H9 (cell line): ENCODE results near the gene ACCSL. TPM values are rescaled to one million over a fixed set of nuclear protein-coding genes. Genes with fewer than 3 reads are reported as not detected.

Experiments used
- DNase-seq: peaks from one replicate; pipeline ENCODE4 v3.0.0-alpha.2; 2017
- H2AFZ ChIP-seq: one replicate; pipeline ENCODE4 v1.6.1; 2013; ENCODE audit warnings: mild to moderate bottlenecking, low read length, control low read depth, moderate library complexity
- H2AK5ac ChIP-seq: 2 replicates; pipeline ENCODE4 v1.6.1; 2013; ENCODE audit warnings: low read length, control low read depth, mixed read lengths; ENCODE audit not compliant: insufficient read length
- H2BK120ac ChIP-seq: one replicate; pipeline ENCODE4 v1.6.1; 2013; ENCODE audit warnings: low read depth, mild to moderate bottlenecking, low read length, control low read depth, inconsistent platforms; ENCODE audit not compliant: poor library complexity, severe bottlenecking
- H2BK12ac ChIP-seq: 2 replicates; pipeline ENCODE4 v1.6.1; 2013; ENCODE audit warnings: low read length, control low read depth, mixed read lengths, low read depth; ENCODE audit not compliant: insufficient read length
- H2BK15ac ChIP-seq: 2 replicates; pipeline ENCODE4 v1.6.1; 2013; ENCODE audit warnings: low read depth, low read length, control low read depth
- H2BK20ac ChIP-seq: one replicate; pipeline ENCODE4 v1.6.1; 2013; ENCODE audit warnings: low read depth, mild to moderate bottlenecking, low read length, control low read depth, inconsistent platforms; ENCODE audit not compliant: poor library complexity, severe bottlenecking
- H2BK5ac ChIP-seq: 2 replicates; pipeline ENCODE4 v1.6.1; 2013; ENCODE audit warnings: low read length, control low read depth, mixed read lengths; ENCODE audit not compliant: insufficient read length
- H3K14ac ChIP-seq: 2 replicates; pipeline ENCODE4 v1.6.1; 2013; ENCODE audit warnings: low read length, control low read depth; ENCODE audit not compliant: insufficient read depth
- H3K18ac ChIP-seq: 2 replicates; pipeline ENCODE4 v1.6.1; 2013; ENCODE audit warnings: low read depth, mild to moderate bottlenecking, mixed read lengths, low read length, control low read depth; ENCODE audit not compliant: insufficient read length
- H3K23ac ChIP-seq: 2 replicates; pipeline ENCODE4 v1.6.1; 2013; ENCODE audit warnings: low read length, control low read depth, mixed read lengths, low read depth; ENCODE audit not compliant: insufficient read length
- H3K23me2 ChIP-seq: 2 replicates; pipeline ENCODE4 v1.6.1; 2013; ENCODE audit warnings: low read depth, mild to moderate bottlenecking, mixed read lengths, low read length, control low read depth; ENCODE audit not compliant: insufficient read length, poor library complexity, severe bottlenecking
- H3K27ac ChIP-seq: 2 replicates; pipeline ENCODE4 v1.5.1; 2013; ENCODE audit warnings: low read length, control low read depth, mixed read lengths, low read depth; ENCODE audit not compliant: insufficient read length
- H3K27me3 ChIP-seq: 2 replicates; pipeline ENCODE4 v1.6.1; 2013; ENCODE audit warnings: low read length, control low read depth, inconsistent platforms; ENCODE audit not compliant: insufficient read depth
- H3K4ac ChIP-seq: 2 replicates; pipeline ENCODE4 v1.6.1; 2013; ENCODE audit warnings: low read depth, mild to moderate bottlenecking, control low read depth, inconsistent platforms, low read length, moderate library complexity
- H3K4me1 ChIP-seq: 2 replicates; pipeline ENCODE4 v1.6.1; 2013; ENCODE audit warnings: low read length, control low read depth, inconsistent platforms; ENCODE audit not compliant: insufficient read depth
- H3K4me2 ChIP-seq: 2 replicates; pipeline ENCODE4 v1.6.1; 2013; ENCODE audit warnings: low read length, control low read depth, mixed read lengths; ENCODE audit not compliant: insufficient read length, insufficient read depth
- H3K56ac ChIP-seq: 2 replicates; pipeline ENCODE4 v1.6.1; 2013; ENCODE audit warnings: low read depth, mild to moderate bottlenecking, mixed read lengths, low read length, control low read depth; ENCODE audit not compliant: insufficient read length
- H3K79me1 ChIP-seq: 2 replicates; pipeline ENCODE4 v1.6.1; 2013; ENCODE audit warnings: low read depth, mild to moderate bottlenecking, moderate library complexity, low read length, control low read depth, inconsistent platforms; ENCODE audit not compliant: insufficient read depth, poor library complexity, severe bottlenecking
- H3K79me2 ChIP-seq: 2 replicates; pipeline ENCODE4 v1.6.1; 2013; ENCODE audit warnings: low read length, control low read depth, inconsistent platforms; ENCODE audit not compliant: insufficient read depth
- H3K9ac ChIP-seq: 2 replicates; pipeline ENCODE4 v1.6.1; 2013; ENCODE audit warnings: low read length, control low read depth, mixed read lengths; ENCODE audit not compliant: insufficient read length; ENCODE audit errors: extremely low read depth
- H3K9me3 ChIP-seq: one replicate; pipeline ENCODE4 v1.6.1; 2013; ENCODE audit warnings: low read depth, low read length, inconsistent platforms; ENCODE audit not compliant: control insufficient read depth
- H3T11ph ChIP-seq: one replicate; pipeline ENCODE4 v1.6.1; 2013; ENCODE audit warnings: mild to moderate bottlenecking, low read length, control low read depth, inconsistent platforms
- H4K20me1 ChIP-seq: one replicate; pipeline ENCODE4 v1.6.1; 2013; ENCODE audit not compliant: control insufficient read depth, insufficient read length, insufficient read depth
- H4K5ac ChIP-seq: 2 replicates; pipeline ENCODE4 v1.6.1; 2013; ENCODE audit warnings: low read depth, mild to moderate bottlenecking, mixed read lengths, low read length, control low read depth; ENCODE audit not compliant: insufficient read length
- H4K8ac ChIP-seq: replicated peaks from 2 replicates; pipeline ENCODE4 v1.6.1; 2013; ENCODE audit warnings: low read length, control low read depth, mixed read lengths, low read depth; ENCODE audit not compliant: insufficient read length
- H4K91ac ChIP-seq: 2 replicates; pipeline ENCODE4 v1.6.1; 2013; ENCODE audit warnings: low read depth, mild to moderate bottlenecking, moderate library complexity, mixed read lengths, low read length, control low read depth; ENCODE audit not compliant: insufficient read length
- H3K27ac Mint-ChIP-seq, 3 experiments: 2 replicates in 2 of 3; 3 replicates in 1 of 3; pipeline ENCODE4 v1.8.0; 2020 to 2021; ENCODE audit warnings: mixed read lengths in 3 of 3, mild to moderate bottlenecking in 1 of 3, moderate library complexity in 1 of 3
- H3K27me3 Mint-ChIP-seq: 2 replicates; pipeline ENCODE4 v1.8.0; 2021; ENCODE audit warnings: low read depth, mild to moderate bottlenecking, moderate library complexity, mixed read lengths
- H3K36me3 Mint-ChIP-seq, 3 experiments: 2 replicates in 2 of 3; 3 replicates in 1 of 3; pipeline ENCODE4 v1.8.0; 2020 to 2021; ENCODE audit warnings: low read depth in 3 of 3, mixed read lengths in 3 of 3; ENCODE audit not compliant: insufficient read depth in 1 of 3
- H3K4me1 Mint-ChIP-seq, 2 experiments: 2 replicates each; pipeline ENCODE4 v1.8.0; 2020; ENCODE audit warnings: mixed read lengths in 2 of 2
- H3K4me3 Mint-ChIP-seq, 2 experiments: 2 replicates in 1 of 2; 3 replicates in 1 of 2; pipeline ENCODE4 v1.8.0; 2020 to 2021; ENCODE audit warnings: mild to moderate bottlenecking in 2 of 2, mixed read lengths in 2 of 2, moderate library complexity in 1 of 2
- H3K9me3 Mint-ChIP-seq, 2 experiments: 2 replicates in 1 of 2; 3 replicates in 1 of 2; pipeline ENCODE4 v1.8.0; 2020; ENCODE audit warnings: mild to moderate bottlenecking in 2 of 2, mixed read lengths in 2 of 2, moderate library complexity in 1 of 2
- WGBS: extraction: QIAGEN DNeasy Blood & Tissue Kit; methylation state at CpG from one replicate; pipeline ENCODE4 v1.1.7; 2013; ENCODE audit warnings: missing lambda C conversion rate, low lambda C conversion rate, mixed read lengths; ENCODE audit not compliant: insufficient read length; ENCODE audit errors: extremely low coverage; 5-methylcytosine and 5-hydroxymethylcytosine counted together
- total RNA-seq: library from RNA; stranded (reverse); gene quantifications from 2 replicates; pipeline ENCODE4 v1.2.1, GENCODE V29; 2021
- TF ChIP-seq, protein P1 (sequence below): fragments of 200-600 bp; sonication (generic); conservative IDR thresholded peaks from 3 replicates; pipeline ENCODE4 v1.8.0; 2021; ENCODE audit warnings: antibody characterized with exemption, mild to moderate bottlenecking

Gene ACCSL
- total RNA-seq, 1 experiment from 2014 or later, result not detected

DNA sequence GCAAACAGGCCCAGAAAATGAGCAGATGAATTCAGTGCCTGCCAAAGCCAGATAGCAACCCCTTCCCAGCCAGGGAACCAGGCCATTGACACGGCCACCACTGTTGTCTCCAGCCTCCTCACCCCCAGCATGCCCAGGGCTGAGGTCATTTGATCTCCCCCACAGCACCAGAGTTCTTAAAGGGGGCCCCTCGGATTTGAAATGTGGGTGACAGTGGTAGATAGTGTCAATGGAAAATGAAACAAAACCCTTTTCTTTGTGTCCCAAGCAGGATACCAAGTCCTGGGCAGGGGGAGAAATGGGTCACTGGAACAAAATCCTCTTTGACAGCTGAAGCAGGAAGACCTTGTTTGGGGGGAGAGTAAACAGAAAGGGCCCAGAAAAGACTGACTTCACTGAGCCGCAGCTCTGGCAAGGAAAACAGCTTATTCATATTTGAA lies 14.3 kb upstream of the ACCSL start:
- H3K56ac ChIP-seq, result no peak overlapping the region
- WGBS, result no CpG with 5 or more reads among the region's 3 CpGs
- no peak overlapping the region for H3K23ac ChIP-seq
- peaks cover 20% of the 10 kb centered on the region for H3K27me3 Mint-ChIP-seq
- H3K4me1 Mint-ChIP-seq, result peaks cover 28 to 38% of the 10 kb centered on the region in 2 experiments
- no peak overlapping the region for H3K4ac ChIP-seq
- no peaks in the 10 kb centered on the region for H3K79me2 ChIP-seq
- H4K91ac ChIP-seq, result no peak overlapping the region
- H3K27ac ChIP-seq, result no peak overlapping the region
- no peaks in the 10 kb centered on the region for H3K9me3 ChIP-seq
- no peak overlapping the region for H2BK15ac ChIP-seq
- no peak overlapping the region for H3T11ph ChIP-seq
- no peak overlapping the region for H3K9ac ChIP-seq
- H4K5ac ChIP-seq, result no peak overlapping the region
- TF ChIP-seq, protein P1, sequence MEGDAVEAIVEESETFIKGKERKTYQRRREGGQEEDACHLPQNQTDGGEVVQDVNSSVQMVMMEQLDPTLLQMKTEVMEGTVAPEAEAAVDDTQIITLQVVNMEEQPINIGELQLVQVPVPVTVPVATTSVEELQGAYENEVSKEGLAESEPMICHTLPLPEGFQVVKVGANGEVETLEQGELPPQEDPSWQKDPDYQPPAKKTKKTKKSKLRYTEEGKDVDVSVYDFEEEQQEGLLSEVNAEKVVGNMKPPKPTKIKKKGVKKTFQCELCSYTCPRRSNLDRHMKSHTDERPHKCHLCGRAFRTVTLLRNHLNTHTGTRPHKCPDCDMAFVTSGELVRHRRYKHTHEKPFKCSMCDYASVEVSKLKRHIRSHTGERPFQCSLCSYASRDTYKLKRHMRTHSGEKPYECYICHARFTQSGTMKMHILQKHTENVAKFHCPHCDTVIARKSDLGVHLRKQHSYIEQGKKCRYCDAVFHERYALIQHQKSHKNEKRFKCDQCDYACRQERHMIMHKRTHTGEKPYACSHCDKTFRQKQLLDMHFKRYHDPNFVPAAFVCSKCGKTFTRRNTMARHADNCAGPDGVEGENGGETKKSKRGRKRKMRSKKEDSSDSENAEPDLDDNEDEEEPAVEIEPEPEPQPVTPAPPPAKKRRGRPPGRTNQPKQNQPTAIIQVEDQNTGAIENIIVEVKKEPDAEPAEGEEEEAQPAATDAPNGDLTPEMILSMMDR, result no peak
- no peak overlapping the region for H4K8ac ChIP-seq
- no peak overlapping the region for H2AFZ ChIP-seq
- H3K27me3 ChIP-seq, result no peaks in the 10 kb centered on the region
- no peak overlapping the region for H2BK20ac ChIP-seq
- H3K14ac ChIP-seq, result no peak overlapping the region
- peak overlapping the region; percentile 14 for H3K18ac ChIP-seq
- no peak overlapping the region for H3K27ac Mint-ChIP-seq
- no peak overlapping the region for H2BK12ac ChIP-seq
- H2AK5ac ChIP-seq, result no peak overlapping the region
- no peaks in the 10 kb centered on the region for H3K79me1 ChIP-seq
- no peaks in the 10 kb centered on the region; a peak in 1 of 7 replicates for H3K36me3 Mint-ChIP-seq
- no peak for DNase-seq
- H4K20me1 ChIP-seq, result no peaks in the 10 kb centered on the region
- no peak overlapping the region for H2BK120ac ChIP-seq
- H3K4me3 Mint-ChIP-seq, result no peak overlapping the region
- no peak overlapping the region for H3K4me2 ChIP-seq
- H3K4me1 ChIP-seq, result peaks cover 6% of the 10 kb centered on the region; the same call in 1 of the 2 replicates
- no peaks in the 10 kb centered on the region for H3K23me2 ChIP-seq
- H2BK5ac ChIP-seq, result no peak overlapping the region
- H3K9me3 Mint-ChIP-seq, result no peaks in the 10 kb centered on the region
